GM18505 (cell line): ENCODE results near the gene SINHCAF.
A peak's percentile ranks its signal among the peaks of the same experiment; 100 is the strongest.

Experiments
- ATAC-seq: cut with Tn5 transposase; IDR thresholded peaks from one replicate; pipeline ENCODE4 v1.9.1; 2021; ENCODE audit not compliant: unreplicated experiment
- POLR2A ChIP-seq: IDR thresholded peaks from 4 replicates; pipeline ENCODE4 v1.6.1; 2011; ENCODE audit warnings: borderline replicate concordance; ENCODE audit not compliant: insufficient read depth, insufficient read length; ENCODE audit errors: extremely low read depth

SINHCAF gene

DNA sequence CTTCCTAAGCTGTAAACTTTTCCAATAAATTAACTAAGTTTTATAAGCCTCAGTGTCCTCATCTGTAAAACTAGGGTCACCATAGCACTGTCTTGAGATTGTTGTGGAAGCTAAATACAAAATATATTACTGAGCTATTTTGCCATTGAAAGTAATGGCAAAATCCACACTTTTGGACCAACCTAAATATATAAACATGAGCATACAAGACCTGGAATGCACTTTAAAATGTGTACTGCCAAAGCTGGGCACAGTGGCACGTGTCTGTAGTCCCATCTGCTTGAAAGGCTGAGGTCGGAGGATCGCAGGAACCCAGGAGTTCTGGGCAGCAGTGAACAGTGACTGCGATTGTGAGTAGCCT is 29.8 kb upstream of the SINHCAF start:
- ATAC-seq, result no peak
- TF ChIP-seq POLR2A, result no peak

- no peak for TF ChIP-seq POLR2A
- ATAC-seq, result no peak
Measured at GRCh38 chr12:31353750-31354708, 28.1 kb upstream of the SINHCAF start.

- TF ChIP-seq POLR2A, result no peak
- no peak for ATAC-seq
Measured at GRCh38 chr12:31346267-31346666, 20.3 kb upstream of the SINHCAF start.

- no peak for TF ChIP-seq POLR2A
- no peak for ATAC-seq
Measured at GRCh38 chr12:31343139-31343538, 17.2 kb upstream of the SINHCAF start.

GRCh38 chr12:31342286-31342685 is 16.3 kb upstream of the SINHCAF start:
- no peak for TF ChIP-seq POLR2A
- no peak for ATAC-seq

GRCh38 chr12:31339831-31340622 is 14.1 kb upstream of the SINHCAF start:
- no peak for TF ChIP-seq POLR2A
- no peak for ATAC-seq

DNA sequence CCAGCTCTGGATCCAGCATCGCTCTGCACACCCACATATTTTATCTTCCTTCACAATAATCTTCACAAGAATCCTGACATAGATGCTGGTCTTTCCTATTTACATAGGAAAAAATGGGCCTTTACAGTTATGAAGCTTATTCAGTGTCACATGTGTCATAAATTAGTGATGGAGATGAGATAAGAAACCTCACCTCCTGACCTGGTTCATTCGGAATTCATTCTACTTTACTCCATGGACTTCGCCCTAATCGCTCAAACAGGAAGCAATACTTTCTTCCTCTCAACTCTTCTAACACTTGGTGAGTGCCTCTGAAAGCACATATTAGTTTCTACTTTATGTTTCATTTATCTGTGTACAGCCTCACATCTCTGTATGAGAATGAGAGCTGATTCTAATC is 12.0 kb upstream of the SINHCAF start:
- TF ChIP-seq POLR2A, result no peak
- no peak for ATAC-seq

- TF ChIP-seq POLR2A, result no peak
- ATAC-seq, result peak; percentile 47
Measured at GRCh38 chr12:31331242-31331641, 5.3 kb upstream of the SINHCAF start.

- TF ChIP-seq POLR2A, result no peak
- no peak for ATAC-seq
Measured at GRCh38 chr12:31326736-31327659, 1.0 kb upstream of the SINHCAF start.

GRCh38 chr12:31325524-31325875 is 450 bp downstream of the SINHCAF start:
- no peak for ATAC-seq

DNA sequence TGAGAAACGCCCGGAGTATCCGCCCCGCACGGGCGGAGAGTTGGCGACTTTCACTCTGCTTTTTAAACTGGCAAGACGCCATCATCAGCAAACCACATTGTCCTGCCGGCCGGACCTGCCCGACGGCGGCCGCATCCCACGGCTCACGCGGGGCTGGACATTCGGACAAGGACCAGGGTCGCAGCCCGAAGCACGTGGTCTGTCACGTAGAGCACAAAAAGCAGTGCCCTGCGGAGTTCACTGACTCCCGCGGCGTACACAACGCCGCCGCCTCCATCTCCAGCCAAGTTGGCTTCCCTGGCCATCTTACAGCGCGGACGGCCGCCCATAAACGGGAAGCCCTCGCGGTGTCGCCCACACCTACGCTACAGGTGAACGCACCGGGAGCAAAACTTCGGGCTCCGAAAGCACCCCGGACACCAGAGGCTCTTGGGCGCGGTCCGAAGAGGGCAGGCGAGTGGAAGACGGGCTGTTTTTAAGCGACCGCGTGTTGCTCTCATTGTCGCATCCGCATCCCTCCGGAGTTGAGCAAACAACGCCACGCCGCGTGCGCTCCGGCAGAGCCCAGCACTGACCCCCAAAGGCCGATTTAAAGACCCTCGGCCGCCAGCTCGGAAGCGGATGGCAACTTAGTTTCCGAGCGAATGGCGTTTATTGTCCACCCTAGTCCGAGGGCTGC is 966 bp downstream of the SINHCAF start:
- ATAC-seq, result peak; percentile 4
- TF ChIP-seq POLR2A, result no peak

More at GRCh38 chr12:31325524-31325875, 450 bp downstream of the SINHCAF start:
- no peak for TF ChIP-seq POLR2A

- ATAC-seq, result peak; percentile 39
- peak; percentile 58 for TF ChIP-seq POLR2A
Measured at GRCh38 chr12:31324116-31324844, 1.7 kb downstream of the SINHCAF start.
